ENCODE data around the gene ASIC4.

- no peak for TF ChIP-seq YY1 (IDR thresholded peaks at IDR 0.05; ENCODE audit: insufficient read depth, insufficient read length)
- TF ChIP-seq SUZ12 (IDR thresholded peaks at IDR 0.05; ENCODE audit: extremely low read depth, insufficient read depth, insufficient read length), result no peak
These were observed 62.5 kb downstream of the ASIC4 start for GRCh38 chr2:219576505-219577388.

Measured in NT2/D1 (cell line).